ENCODE data around the gene TMEM270.

Gene TMEM270

DNA sequence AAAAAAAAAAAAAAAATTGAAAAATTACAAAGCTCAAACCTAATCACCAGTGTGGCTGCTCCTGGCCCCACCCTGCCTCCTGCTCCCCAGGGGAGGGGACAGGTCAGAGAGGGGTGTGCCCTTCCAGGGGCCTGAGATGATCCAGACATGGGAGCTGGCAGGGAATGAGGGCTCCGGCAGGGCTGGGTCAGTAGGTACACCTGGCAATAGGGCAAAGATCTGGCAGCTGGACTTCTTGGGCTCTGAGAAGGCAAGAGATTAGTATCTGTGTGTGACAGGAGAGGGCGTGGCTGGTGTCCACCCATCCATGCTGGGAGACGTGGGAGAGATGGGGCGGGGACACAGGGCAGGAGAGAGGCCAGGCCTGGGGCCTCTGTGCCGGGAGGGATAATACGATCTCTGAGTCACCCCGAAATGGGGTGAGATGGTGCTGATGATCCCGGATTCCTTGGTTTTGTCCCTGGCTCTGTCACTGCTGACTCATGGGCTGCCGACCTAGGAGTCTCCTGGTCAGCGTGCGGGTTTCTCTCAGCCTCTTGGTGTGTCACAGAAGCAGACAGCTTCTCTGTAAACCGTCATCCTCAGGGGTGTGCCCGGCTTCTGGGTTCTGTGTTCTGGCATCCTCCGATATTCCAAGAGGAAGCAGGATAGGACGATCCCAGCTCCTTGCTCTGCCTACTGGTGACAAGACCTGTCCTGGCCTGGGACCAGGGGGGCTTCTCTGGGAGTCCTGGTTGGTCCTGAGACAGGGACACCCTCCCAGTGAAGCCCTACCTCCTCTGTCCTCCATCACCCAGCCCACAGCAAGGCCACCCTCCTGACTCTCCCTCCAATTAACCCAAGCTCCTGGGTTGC lies 38.4 kb upstream of the TMEM270 start:
- Histone ChIP-seq H3K27ac (ENCODE audit: low read depth, low read length) (no peak overlapping the region), H3K4me3 (ENCODE audit: low read length) (no peak overlapping the region)

DNA sequence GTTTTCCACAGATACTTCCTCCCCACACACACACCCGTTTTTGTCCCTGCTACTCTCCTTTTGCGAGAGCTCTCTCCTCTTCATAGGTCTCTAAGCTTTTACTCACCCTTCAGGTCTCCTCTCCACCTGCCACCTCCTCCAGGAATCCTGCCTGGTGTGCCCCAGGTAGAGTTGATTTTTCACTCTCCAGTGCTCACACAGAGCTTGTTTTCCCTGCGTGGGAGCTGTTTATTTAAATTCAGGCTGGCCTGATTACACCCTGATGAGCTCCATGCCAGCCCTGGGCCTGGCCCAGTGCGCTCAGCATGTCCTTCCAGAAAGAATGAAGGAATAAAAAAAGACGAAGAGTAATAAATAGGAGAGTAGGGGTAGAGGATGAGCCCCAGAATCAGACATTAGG lies 37.7 kb upstream of the TMEM270 start:
- TF ChIP-seq EZH2phosphoT487 (IDR thresholded peaks at IDR 0.05; ENCODE audit: borderline replicate concordance, low read length) = no peak
- TF ChIP-seq, protein P1, sequence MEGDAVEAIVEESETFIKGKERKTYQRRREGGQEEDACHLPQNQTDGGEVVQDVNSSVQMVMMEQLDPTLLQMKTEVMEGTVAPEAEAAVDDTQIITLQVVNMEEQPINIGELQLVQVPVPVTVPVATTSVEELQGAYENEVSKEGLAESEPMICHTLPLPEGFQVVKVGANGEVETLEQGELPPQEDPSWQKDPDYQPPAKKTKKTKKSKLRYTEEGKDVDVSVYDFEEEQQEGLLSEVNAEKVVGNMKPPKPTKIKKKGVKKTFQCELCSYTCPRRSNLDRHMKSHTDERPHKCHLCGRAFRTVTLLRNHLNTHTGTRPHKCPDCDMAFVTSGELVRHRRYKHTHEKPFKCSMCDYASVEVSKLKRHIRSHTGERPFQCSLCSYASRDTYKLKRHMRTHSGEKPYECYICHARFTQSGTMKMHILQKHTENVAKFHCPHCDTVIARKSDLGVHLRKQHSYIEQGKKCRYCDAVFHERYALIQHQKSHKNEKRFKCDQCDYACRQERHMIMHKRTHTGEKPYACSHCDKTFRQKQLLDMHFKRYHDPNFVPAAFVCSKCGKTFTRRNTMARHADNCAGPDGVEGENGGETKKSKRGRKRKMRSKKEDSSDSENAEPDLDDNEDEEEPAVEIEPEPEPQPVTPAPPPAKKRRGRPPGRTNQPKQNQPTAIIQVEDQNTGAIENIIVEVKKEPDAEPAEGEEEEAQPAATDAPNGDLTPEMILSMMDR (IDR thresholded peaks at IDR 0.05; ENCODE audit: low read depth, low read length, poor library complexity, severe bottlenecking) = no peak
- H3K4me2 ChIP-seq (ENCODE audit: low read length) = no peak overlapping the region
- H3K4me3 ChIP-seq (ENCODE audit: low read length) = no peak overlapping the region
- H3K27ac ChIP-seq (ENCODE audit: low read depth, low read length) = no peak overlapping the region
- peaks cover 20% of the 10 kb centered on the region for H3K4me1 ChIP-seq (ENCODE audit: control insufficient read depth, low read length)
- H4K20me1 ChIP-seq (ENCODE audit: control insufficient read depth, insufficient read depth, low read depth, low read length) = no peaks in the 10 kb centered on the region
- no peaks in the 10 kb centered on the region for H3K36me3 ChIP-seq (ENCODE audit: control insufficient read depth, low read length)
- H3F3A ChIP-seq (ENCODE audit: control insufficient read depth, insufficient read depth) = 0 out of 2 replicates have a peak, but pooled peaks cover 3% of the 10 kb centered on the region
- no peaks in the 10 kb centered on the region for H3K79me2 ChIP-seq (ENCODE audit: control insufficient read depth, low read length)
- H3K9me2 ChIP-seq (replicated peaks; ENCODE audit: control insufficient read depth, low read length) = no peaks in the 10 kb centered on the region
- no peaks in the 10 kb centered on the region for H3K9me3 ChIP-seq (ENCODE audit: control insufficient read depth, insufficient read depth, low read length)
- H3K27me3 ChIP-seq (ENCODE audit: control insufficient read depth, low read length) = 0 out of 2 replicates have a peak, but pooled peaks cover 3% of the 10 kb centered on the region

More for the DNA sequence above, 38.4 kb upstream of the TMEM270 start:
- TF ChIP-seq EZH2phosphoT487 (IDR thresholded peaks at IDR 0.05; ENCODE audit: borderline replicate concordance, low read length) = no peak
- TF ChIP-seq, protein P1 (IDR thresholded peaks at IDR 0.05; ENCODE audit: low read depth, low read length, poor library complexity, severe bottlenecking) = no peak
- 0 out of 2 replicates have a peak, but pooled peaks cover 3% of the 10 kb centered on the region for H3K27me3 ChIP-seq (ENCODE audit: control insufficient read depth, low read length)
- peaks cover 12% of the 10 kb centered on the region for H3K4me1 ChIP-seq (ENCODE audit: control insufficient read depth, low read length)
- no peaks in the 10 kb centered on the region for H3K79me2 ChIP-seq (ENCODE audit: control insufficient read depth, low read length)
- no peaks in the 10 kb centered on the region for H3K36me3 ChIP-seq (ENCODE audit: control insufficient read depth, low read length)
- H4K20me1 ChIP-seq (ENCODE audit: control insufficient read depth, insufficient read depth, low read depth, low read length) = no peaks in the 10 kb centered on the region
- H3K9me2 ChIP-seq (replicated peaks; ENCODE audit: control insufficient read depth, low read length) = no peaks in the 10 kb centered on the region
- no peak overlapping the region for H3K4me2 ChIP-seq (ENCODE audit: low read length)
- H3K9me3 ChIP-seq (ENCODE audit: control insufficient read depth, insufficient read depth, low read length) = no peaks in the 10 kb centered on the region
- H3F3A ChIP-seq (ENCODE audit: control insufficient read depth, insufficient read depth) = 0 out of 2 replicates have a peak, but pooled peaks cover 2% of the 10 kb centered on the region

DNA sequence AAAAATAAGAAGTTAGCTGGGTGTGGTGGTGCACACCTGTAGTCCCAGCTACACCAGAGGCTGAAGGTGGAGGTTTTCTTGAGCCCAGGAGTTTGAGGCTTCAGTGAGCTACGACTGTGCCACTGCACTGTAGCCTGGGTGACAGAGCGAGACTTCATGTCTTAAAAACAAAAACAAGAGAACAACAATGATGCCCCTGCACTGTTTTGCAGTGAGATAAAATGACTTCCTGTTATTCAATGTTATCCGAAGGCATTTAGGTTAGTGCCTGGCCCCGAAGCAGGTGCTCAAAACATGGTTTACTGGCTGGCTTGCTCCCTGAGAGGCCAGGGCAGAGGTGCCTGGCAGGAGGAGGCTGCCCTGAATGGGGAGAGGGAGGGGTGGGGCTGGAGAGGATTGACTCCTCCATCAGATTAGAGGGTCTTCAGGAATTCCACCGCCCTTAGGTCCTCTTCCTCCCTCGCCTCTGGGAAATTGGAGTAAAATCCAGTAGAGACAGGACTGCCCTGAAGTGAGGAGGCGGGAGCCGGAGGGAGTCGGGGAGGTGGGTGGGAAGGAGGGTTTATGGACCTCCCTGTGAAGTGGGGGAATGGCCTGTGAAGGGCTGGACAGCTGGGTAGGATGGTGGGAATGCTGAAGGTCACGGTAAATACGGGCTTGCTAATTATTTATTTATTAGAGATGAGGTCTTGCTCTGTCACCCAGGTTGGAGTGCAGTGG lies 36.9 kb upstream of the TMEM270 start:
- Histone ChIP-seq H3K36me3 (ENCODE audit: control insufficient read depth, low read length) (no peaks in the 10 kb centered on the region), H4K20me1 (ENCODE audit: control insufficient read depth, insufficient read depth, low read depth, low read length) (no peaks in the 10 kb centered on the region), H3F3A (ENCODE audit: control insufficient read depth, insufficient read depth) (0 out of 2 replicates have a peak, but pooled peaks cover 3% of the 10 kb centered on the region), H3K9me3 (ENCODE audit: control insufficient read depth, insufficient read depth, low read length) (no peaks in the 10 kb centered on the region), H3K4me2 (ENCODE audit: low read length) (no peak overlapping the region), H3K9me2 (replicated peaks; ENCODE audit: control insufficient read depth, low read length) (no peaks in the 10 kb centered on the region), H3K79me2 (ENCODE audit: control insufficient read depth, low read length) (no peaks in the 10 kb centered on the region), H3K27me3 (ENCODE audit: control insufficient read depth, low read length) (0 out of 2 replicates have a peak, but pooled peaks cover 3% of the 10 kb centered on the region), H3K4me1 (ENCODE audit: control insufficient read depth, low read length) (peaks cover 26% of the 10 kb centered on the region), H3K27ac (ENCODE audit: low read depth, low read length) (no peak overlapping the region), H3K4me3 (ENCODE audit: low read length) (no peak overlapping the region)
- TF ChIP-seq, protein P1 (IDR thresholded peaks at IDR 0.05; ENCODE audit: low read depth, low read length, poor library complexity, severe bottlenecking) = no peak
- no peak for TF ChIP-seq EZH2phosphoT487 (IDR thresholded peaks at IDR 0.05; ENCODE audit: borderline replicate concordance, low read length)

All from DOHH2 (cell line).